Measurements from ENCODE around the gene TACC2. TPM values are rescaled to one million over a fixed set of nuclear protein-coding genes. Genes with fewer than 3 reads are reported as not detected.

Gene TACC2
- total RNA-seq, 1 donor from 2014 or later = 71.2 TPM

DNA sequence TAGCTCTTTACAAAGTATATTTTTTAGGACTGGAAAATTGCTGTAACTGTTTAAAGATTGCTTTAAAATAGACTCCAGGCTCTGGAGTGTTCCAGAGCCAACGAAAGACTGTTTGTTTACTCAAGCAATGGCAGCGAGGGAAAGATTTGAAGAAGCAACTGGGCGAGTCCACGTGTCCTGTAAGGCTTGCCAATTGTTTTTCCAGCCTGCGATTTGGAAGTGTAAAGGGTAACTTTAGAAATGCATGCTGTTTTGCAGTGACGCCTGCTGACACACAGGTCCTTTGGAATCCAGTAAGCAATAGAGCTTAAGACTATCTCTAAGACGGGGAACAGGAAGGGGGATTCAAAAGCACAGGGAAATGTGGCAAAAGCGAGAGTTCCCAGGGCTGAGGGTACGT, 55.8 kb downstream of the TACC2 start:
- no peaks in the 10 kb centered on the region for H3K9me3 Mint-ChIP-seq
- peaks cover 17% of the 10 kb centered on the region for H3K4me1 Mint-ChIP-seq (ENCODE audit: unreplicated experiment)
- H3K27me3 Mint-ChIP-seq = no peaks in the 10 kb centered on the region
- peak overlapping the region; percentile 68 for H3K4me3 Mint-ChIP-seq
- TF ChIP-seq, protein P1, sequence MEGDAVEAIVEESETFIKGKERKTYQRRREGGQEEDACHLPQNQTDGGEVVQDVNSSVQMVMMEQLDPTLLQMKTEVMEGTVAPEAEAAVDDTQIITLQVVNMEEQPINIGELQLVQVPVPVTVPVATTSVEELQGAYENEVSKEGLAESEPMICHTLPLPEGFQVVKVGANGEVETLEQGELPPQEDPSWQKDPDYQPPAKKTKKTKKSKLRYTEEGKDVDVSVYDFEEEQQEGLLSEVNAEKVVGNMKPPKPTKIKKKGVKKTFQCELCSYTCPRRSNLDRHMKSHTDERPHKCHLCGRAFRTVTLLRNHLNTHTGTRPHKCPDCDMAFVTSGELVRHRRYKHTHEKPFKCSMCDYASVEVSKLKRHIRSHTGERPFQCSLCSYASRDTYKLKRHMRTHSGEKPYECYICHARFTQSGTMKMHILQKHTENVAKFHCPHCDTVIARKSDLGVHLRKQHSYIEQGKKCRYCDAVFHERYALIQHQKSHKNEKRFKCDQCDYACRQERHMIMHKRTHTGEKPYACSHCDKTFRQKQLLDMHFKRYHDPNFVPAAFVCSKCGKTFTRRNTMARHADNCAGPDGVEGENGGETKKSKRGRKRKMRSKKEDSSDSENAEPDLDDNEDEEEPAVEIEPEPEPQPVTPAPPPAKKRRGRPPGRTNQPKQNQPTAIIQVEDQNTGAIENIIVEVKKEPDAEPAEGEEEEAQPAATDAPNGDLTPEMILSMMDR (conservative IDR thresholded peaks at IDR 0.05) = no peak
- no peaks in the 10 kb centered on the region for H3K36me3 Mint-ChIP-seq
- DNase-seq (ENCODE audit: extremely low spot score, unreplicated experiment) = no peak
- H3K27ac Mint-ChIP-seq = peak overlapping the region; percentile 9

DNA sequence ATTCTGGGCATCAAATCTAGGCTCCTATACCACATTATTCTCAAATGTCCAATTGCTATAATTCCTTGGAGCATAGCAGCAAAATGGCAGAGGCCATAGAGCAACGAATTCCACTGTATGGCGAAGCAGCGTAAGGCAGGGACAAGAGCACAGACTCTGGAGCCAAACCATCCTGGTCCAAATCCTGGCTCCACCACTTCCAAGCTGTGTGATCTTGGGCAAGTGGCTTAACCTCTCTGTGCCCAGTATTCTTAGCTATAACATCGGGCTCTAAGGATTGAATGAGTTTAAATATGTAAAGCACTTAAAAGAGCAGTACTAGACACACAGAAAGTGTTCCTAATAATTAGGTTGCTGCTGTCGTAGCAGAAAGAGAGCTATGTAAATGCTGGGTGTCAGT, 56.2 kb downstream of the TACC2 start:
- no peak for DNase-seq (ENCODE audit: extremely low spot score, unreplicated experiment)
- Mint-ChIP-seq H3K9me3 (no peaks in the 10 kb centered on the region), H3K27ac (no peak overlapping the region), H3K27me3 (no peaks in the 10 kb centered on the region), H3K4me3 (no peak overlapping the region), H3K36me3 (no peaks in the 10 kb centered on the region), H3K4me1 (ENCODE audit: unreplicated experiment) (peaks cover 17% of the 10 kb centered on the region)
- TF ChIP-seq, protein P1 (conservative IDR thresholded peaks at IDR 0.05) = no peak

DNA sequence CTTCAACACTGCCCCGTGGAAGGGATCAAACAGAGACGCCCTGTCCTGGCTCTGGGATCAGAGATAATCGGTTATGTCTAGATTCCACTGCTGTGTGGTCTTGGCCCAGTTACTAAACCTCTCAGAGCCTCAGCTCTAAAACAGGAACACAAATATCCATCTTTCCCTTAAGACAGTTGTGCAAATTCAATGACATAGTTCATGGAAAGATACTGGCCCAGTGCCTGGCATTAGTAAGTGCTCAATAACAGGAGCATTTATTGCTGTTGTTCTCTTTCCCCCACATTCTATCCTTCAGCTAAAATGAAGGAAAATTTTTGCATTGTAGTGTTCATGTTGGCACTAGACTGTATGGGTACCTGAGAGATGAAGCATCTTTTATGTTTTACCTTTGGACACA, 58.6 kb downstream of the TACC2 start:
- no peaks in the 10 kb centered on the region for H3K36me3 Mint-ChIP-seq
- TF ChIP-seq, protein P1 (conservative IDR thresholded peaks at IDR 0.05) = no peak
- H3K4me1 Mint-ChIP-seq (ENCODE audit: unreplicated experiment) = peaks cover 14% of the 10 kb centered on the region
- no peak overlapping the region for H3K4me3 Mint-ChIP-seq
- H3K27ac Mint-ChIP-seq = no peak overlapping the region
- DNase-seq (ENCODE audit: extremely low spot score, unreplicated experiment) = no peak
- H3K27me3 Mint-ChIP-seq = no peaks in the 10 kb centered on the region
- no peaks in the 10 kb centered on the region for H3K9me3 Mint-ChIP-seq

DNA sequence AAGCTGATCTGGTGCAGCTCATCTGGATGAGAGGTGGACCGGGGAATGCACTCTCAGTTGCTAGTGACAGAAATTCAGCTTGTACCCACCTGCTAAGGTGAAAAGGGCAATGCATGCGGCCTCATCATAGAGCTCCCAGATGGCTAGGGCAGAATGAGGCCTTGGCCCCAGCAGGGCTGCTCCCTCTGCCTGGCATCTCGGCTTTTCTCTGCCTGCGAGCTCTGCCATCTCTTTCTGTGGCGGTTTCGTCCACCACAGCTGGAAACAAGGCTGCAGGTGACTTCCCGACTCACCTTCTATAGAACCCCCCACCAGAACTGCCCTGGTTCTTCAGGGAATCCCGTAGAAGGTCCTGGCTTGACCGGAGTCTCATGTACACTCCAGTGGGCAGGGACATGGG, 60.1 kb downstream of the TACC2 start:
- H3K4me3 Mint-ChIP-seq = no peak overlapping the region
- H3K27ac Mint-ChIP-seq = no peak overlapping the region
- H3K9me3 Mint-ChIP-seq = no peaks in the 10 kb centered on the region
- TF ChIP-seq, protein P1 (conservative IDR thresholded peaks at IDR 0.05) = no peak
- DNase-seq (ENCODE audit: extremely low spot score, unreplicated experiment) = no peak
- peaks cover 5% of the 10 kb centered on the region for H3K36me3 Mint-ChIP-seq
- peaks cover 12% of the 10 kb centered on the region for H3K4me1 Mint-ChIP-seq (ENCODE audit: unreplicated experiment)
- no peaks in the 10 kb centered on the region for H3K27me3 Mint-ChIP-seq

DNA sequence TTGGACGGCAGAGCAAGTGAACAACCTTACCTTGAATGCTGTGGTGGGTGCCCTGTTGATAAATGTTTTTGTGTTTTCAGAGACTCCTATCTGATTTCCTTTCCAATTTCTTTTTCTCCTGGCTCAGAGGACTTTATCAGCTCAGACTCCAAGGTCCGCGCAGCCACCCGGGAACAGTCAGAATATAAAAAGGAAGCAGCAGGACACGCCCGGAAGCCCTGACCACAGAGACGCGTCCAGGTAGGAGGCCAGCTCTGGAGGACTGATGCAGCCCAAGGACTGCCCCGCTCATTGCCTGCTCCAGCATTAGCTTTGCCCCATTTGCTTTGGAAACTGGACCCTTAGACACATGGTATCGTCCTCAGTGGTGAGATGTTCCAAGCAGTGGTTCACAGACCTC, 61.3 kb downstream of the TACC2 start:
- Mint-ChIP-seq H3K27ac (peak overlapping the region; percentile 58), H3K9me3 (no peaks in the 10 kb centered on the region), H3K27me3 (no peaks in the 10 kb centered on the region), H3K4me3 (no peak overlapping the region), H3K4me1 (ENCODE audit: unreplicated experiment) (peaks cover 5% of the 10 kb centered on the region), H3K36me3 (peaks cover 5% of the 10 kb centered on the region)
- TF ChIP-seq, protein P1 (conservative IDR thresholded peaks at IDR 0.05) = no peak
- DNase-seq (ENCODE audit: extremely low spot score, unreplicated experiment) = no peak

DNA sequence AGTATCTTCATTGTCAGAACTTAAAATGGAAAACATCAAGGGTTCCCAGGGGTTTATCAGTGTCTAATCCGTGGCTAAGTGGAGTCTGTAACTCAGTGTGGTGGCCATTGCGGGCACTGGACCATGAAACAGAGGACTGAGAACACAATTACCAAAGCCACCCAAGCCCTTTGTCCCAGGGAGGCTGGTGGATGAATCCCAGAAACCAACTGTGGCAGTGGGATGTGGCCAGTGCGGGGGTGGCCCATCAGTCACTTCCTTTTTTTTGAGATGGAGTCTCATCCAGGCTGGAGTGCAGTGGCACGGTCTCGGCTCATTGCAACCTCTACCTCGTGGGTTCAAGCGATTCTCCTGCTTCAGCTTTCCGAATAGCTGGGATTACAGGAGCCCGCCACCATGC, 61.8 kb downstream of the TACC2 start:
- H3K36me3 Mint-ChIP-seq = peaks cover 5% of the 10 kb centered on the region
- no peak for DNase-seq (ENCODE audit: extremely low spot score, unreplicated experiment)
- H3K4me1 Mint-ChIP-seq (ENCODE audit: unreplicated experiment) = peaks cover 5% of the 10 kb centered on the region
- no peaks in the 10 kb centered on the region for H3K27me3 Mint-ChIP-seq
- H3K9me3 Mint-ChIP-seq = no peaks in the 10 kb centered on the region
- H3K4me3 Mint-ChIP-seq = no peak overlapping the region
- TF ChIP-seq, protein P1 (conservative IDR thresholded peaks at IDR 0.05) = no peak
- H3K27ac Mint-ChIP-seq = peak overlapping the region; percentile 58
